ENCODE data around the gene LRMDA. TPM values are rescaled to one million over a fixed set of nuclear protein-coding genes. Genes with fewer than 3 reads are reported as not detected.

LRMDA gene
- total RNA-seq, 3 donors from 2014 or later (not counting 1 experiment from before 2014, with no cell fraction given) = 1.4 to 2.4 (median 2.1) TPM

GRCh38 chr10:76009531-76009930 is 578.1 kb downstream of the LRMDA start:
- Histone ChIP-seq H3K4me3 (ENCODE audit: low read length) (no peak overlapping the region), H3K27me3 (ENCODE audit: control insufficient read depth, insufficient read depth, low read length) (no peaks in the 10 kb centered on the region), H3K9me3 (ENCODE audit: control insufficient read depth, insufficient read depth, low read length) (no peaks in the 10 kb centered on the region), H3K36me3 (ENCODE audit: control insufficient read depth, insufficient read depth, low read length) (no peaks in the 10 kb centered on the region), H3K27ac (ENCODE audit: low read length) (no peak overlapping the region), H3K4me1 (ENCODE audit: control insufficient read depth, insufficient read depth, low read length) (no peaks in the 10 kb centered on the region)
- WGBS (ENCODE audit: insufficient coverage) = 91% methylated on average over 11 of the region's 11 CpGs
- intact Hi-C loops (cut with micrococcal nuclease) = no loop called here
- H3K9me3 Mint-ChIP-seq = no peaks in the 10 kb centered on the region
- H3K27me3 Mint-ChIP-seq (ENCODE audit: low read depth in 2 of 2) = peaks cover 0 to 3% of the 10 kb centered on the region in 2 donors
- no peak for TF ChIP-seq CTCF (IDR thresholded peaks at IDR 0.05)
- DNase-seq (no peak), ATAC-seq (no peak)
- H3K36me3 Mint-ChIP-seq = no peaks in the 10 kb centered on the region
- no peaks in the 10 kb centered on the region for H3K4me1 Mint-ChIP-seq
- H3K27ac Mint-ChIP-seq = no peak overlapping the region
- H3K4me3 Mint-ChIP-seq = no peak overlapping the region

GRCh38 chr10:76010703-76011102 is 579.3 kb downstream of the LRMDA start:
- DNase-seq = no peak
- Histone ChIP-seq H3K4me3 (ENCODE audit: low read length) (no peak overlapping the region), H3K9me3 (ENCODE audit: control insufficient read depth, insufficient read depth, low read length) (no peaks in the 10 kb centered on the region), H3K27ac (ENCODE audit: low read length) (no peak overlapping the region), H3K36me3 (ENCODE audit: control insufficient read depth, insufficient read depth, low read length) (no peaks in the 10 kb centered on the region), H3K4me1 (ENCODE audit: control insufficient read depth, insufficient read depth, low read length) (no peaks in the 10 kb centered on the region), H3K27me3 (ENCODE audit: control insufficient read depth, insufficient read depth, low read length) (no peaks in the 10 kb centered on the region)
- WGBS (ENCODE audit: insufficient coverage) = 73% methylated on average over 3 of the region's 3 CpGs
- intact Hi-C loops (cut with micrococcal nuclease) = no loop called here
- H3K4me1 Mint-ChIP-seq = no peaks in the 10 kb centered on the region
- H3K4me3 Mint-ChIP-seq = no peak overlapping the region
- ATAC-seq = no peak
- H3K27me3 Mint-ChIP-seq (ENCODE audit: low read depth in 2 of 2) = peaks cover 0 to 3% of the 10 kb centered on the region in 2 donors
- no peak for TF ChIP-seq CTCF (IDR thresholded peaks at IDR 0.05)
- H3K36me3 Mint-ChIP-seq = no peaks in the 10 kb centered on the region
- H3K9me3 Mint-ChIP-seq = no peaks in the 10 kb centered on the region
- no peak overlapping the region for H3K27ac Mint-ChIP-seq

- Mint-ChIP-seq H3K9me3 (no peaks in the 10 kb centered on the region), H3K27ac (no peak overlapping the region)
- no peaks in the 10 kb centered on the region for H3K4me1 ChIP-seq (ENCODE audit: control insufficient read depth, insufficient read depth, low read length)
These were observed 581.4 kb downstream of the LRMDA start for GRCh38 chr10:76012716-76013327.

More at GRCh38 chr10:76012716-76013327, 581.4 kb downstream of the LRMDA start:
- no peak overlapping the region for H3K27ac ChIP-seq (ENCODE audit: low read length)
- no peaks in the 10 kb centered on the region for H3K4me1 Mint-ChIP-seq
- H3K27me3 Mint-ChIP-seq (ENCODE audit: low read depth in 2 of 2) = peaks cover 3 to 4% of the 10 kb centered on the region in 2 donors
- H3K4me3 ChIP-seq (ENCODE audit: low read length) = no peak overlapping the region
- intact Hi-C loops (cut with micrococcal nuclease) = no loop called here
- no peaks in the 10 kb centered on the region for H3K9me3 ChIP-seq (ENCODE audit: control insufficient read depth, insufficient read depth, low read length)
- TF ChIP-seq CTCF (IDR thresholded peaks at IDR 0.05) = no peak
- ATAC-seq (no peak), DNase-seq (no peak)
- no peaks in the 10 kb centered on the region for H3K36me3 Mint-ChIP-seq
- no peaks in the 10 kb centered on the region for H3K27me3 ChIP-seq (ENCODE audit: control insufficient read depth, insufficient read depth, low read length)
- H3K4me3 Mint-ChIP-seq = no peak overlapping the region
- no peaks in the 10 kb centered on the region for H3K36me3 ChIP-seq (ENCODE audit: control insufficient read depth, insufficient read depth, low read length)
- 97% methylated on average over 6 of the region's 7 CpGs for WGBS (ENCODE audit: insufficient coverage)

Measured in natural killer cell (primary cell).